ENCODE measurements around the gene JMJD8. TPM values are rescaled to one million over a fixed set of nuclear protein-coding genes. Genes with fewer than 3 reads are reported as not detected.

Gene JMJD8
- total RNA-seq, 1 donor from 2014 or later, result 10.2 TPM

GRCh38 chr16:647173-647902 is 36.8 kb downstream of the JMJD8 start:
- no peak for FAIRE-seq
- no peak for DNase-seq (ENCODE audit: low spot score in 2 of 2)

- FAIRE-seq (no peak), DNase-seq (ENCODE audit: low spot score in 2 of 2) (no peak)
Measured at GRCh38 chr16:646679-647172, 37.4 kb downstream of the JMJD8 start.

- FAIRE-seq (no peak), DNase-seq (ENCODE audit: low spot score in 2 of 2) (no peak)
Measured at GRCh38 chr16:645852-646678, 38.1 kb downstream of the JMJD8 start.

- no peak for FAIRE-seq
- DNase-seq (ENCODE audit: low spot score in 2 of 2), result no peak
Measured at GRCh38 chr16:644556-644955, 39.6 kb downstream of the JMJD8 start.

- DNase-seq (ENCODE audit: low spot score in 2 of 2) (no peak), FAIRE-seq (no peak)
Measured at GRCh38 chr16:643050-643368, 41.1 kb downstream of the JMJD8 start.

- DNase-seq (ENCODE audit: low spot score in 2 of 2) (peak; percentile 74 to 75), FAIRE-seq (no peak)
Measured at GRCh38 chr16:642189-643049, 41.7 kb downstream of the JMJD8 start.

- DNase-seq (ENCODE audit: low spot score in 2 of 2) (peak; percentile 93 to 94), FAIRE-seq (no peak)
Measured at GRCh38 chr16:641326-642188, 42.6 kb downstream of the JMJD8 start, which contains the start of gene MCRIP2. Gene MCRIP2 (plus strand): TSS chr16:641828. CDS start chr16:641992, 164 bp downstream.

- FAIRE-seq, result no peak
- DNase-seq (ENCODE audit: low spot score in 2 of 2), result no peak
Measured at GRCh38 chr16:640614-641013, 43.5 kb downstream of the JMJD8 start.

GRCh38 chr16:638836-639235 is 45.3 kb downstream of the JMJD8 start:
- no peak for FAIRE-seq
- DNase-seq (ENCODE audit: low spot score in 2 of 2), result no peak

- DNase-seq (ENCODE audit: low spot score in 2 of 2) (no peak), FAIRE-seq (no peak)
Measured at GRCh38 chr16:638034-638543, 46.0 kb downstream of the JMJD8 start.

- DNase-seq (ENCODE audit: low spot score in 2 of 2) (peak; percentile 100), FAIRE-seq (no peak)
Measured at GRCh38 chr16:637081-638018, 46.8 kb downstream of the JMJD8 start.

GRCh38 chr16:636206-637080 is 47.7 kb downstream of the JMJD8 start, which contains the start of gene METTL26:
Gene METTL26 (minus strand): TSS chr16:636305. CDS start chr16:636290, 15 bp downstream.
- no peak for FAIRE-seq
- DNase-seq (ENCODE audit: low spot score in 2 of 2), result peak; percentile 99 to 100

- DNase-seq (ENCODE audit: low spot score in 2 of 2), result no peak
Measured at GRCh38 chr16:635573-636205, 48.4 kb downstream of the JMJD8 start.

GRCh38 chr16:634996-635395 is 49.1 kb downstream of the JMJD8 start:
- no peak for FAIRE-seq
- no peak for DNase-seq (ENCODE audit: low spot score in 2 of 2)

More at GRCh38 chr16:635573-636205, 48.4 kb downstream of the JMJD8 start:
- FAIRE-seq, result no peak

- DNase-seq (ENCODE audit: low spot score in 2 of 2) (no peak), FAIRE-seq (no peak)
Measured at GRCh38 chr16:634051-634670, 50.0 kb downstream of the JMJD8 start.

GRCh38 chr16:633336-634050 is 50.6 kb downstream of the JMJD8 start:
- FAIRE-seq (no peak), DNase-seq (ENCODE audit: low spot score in 2 of 2) (no peak)
